Stimulated activated CD8-positive, alpha-beta memory T cell treated with anti-CD3 and anti-CD28 coated beads, Interleukin-12 subunit alpha, Interleukin-12 subunit beta, amount 100 ng/mL, for 1 hour (primary cell): Measurements from ENCODE around the gene BPI.
"Not testable (repeated sequence)": the region's sequence is repeated elsewhere in the genome, so short reads cannot be mapped to it uniquely, and the experiment has no call there.

ENCODE experiments used
- DNase-seq: peaks from one replicate; pipeline ENCODE4 v3.0.0-alpha.2; 2020; ENCODE audit warnings: low read depth

BPI gene

DNA sequence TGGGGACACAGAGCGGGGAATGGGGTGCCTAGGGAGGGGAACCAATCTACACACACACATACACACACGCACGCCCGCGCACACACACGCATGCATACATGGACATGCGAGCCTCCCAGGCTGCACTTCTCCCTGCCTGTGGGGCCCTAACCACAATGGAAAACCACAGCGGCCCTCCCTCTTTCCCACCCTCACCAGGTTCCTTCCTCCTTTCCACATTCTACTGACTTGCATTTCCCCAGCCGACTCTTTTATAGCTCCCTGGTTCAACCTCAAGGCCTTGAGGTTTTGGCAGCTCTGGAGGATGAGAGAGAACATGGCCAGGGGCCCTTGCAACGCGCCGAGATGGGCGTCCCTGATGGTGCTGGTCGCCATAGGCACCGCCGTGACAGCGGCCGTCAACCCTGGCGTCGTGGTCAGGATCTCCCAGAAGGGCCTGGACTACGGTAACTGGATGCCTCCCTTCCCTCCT is at the start of gene BPI:
Gene BPI, plus strand, starts transcription at position 249 of the 472 bp plus-strand sequence. Its CDS starts 68 bp downstream, at position 317.
- DNase-seq: no peak

DNA sequence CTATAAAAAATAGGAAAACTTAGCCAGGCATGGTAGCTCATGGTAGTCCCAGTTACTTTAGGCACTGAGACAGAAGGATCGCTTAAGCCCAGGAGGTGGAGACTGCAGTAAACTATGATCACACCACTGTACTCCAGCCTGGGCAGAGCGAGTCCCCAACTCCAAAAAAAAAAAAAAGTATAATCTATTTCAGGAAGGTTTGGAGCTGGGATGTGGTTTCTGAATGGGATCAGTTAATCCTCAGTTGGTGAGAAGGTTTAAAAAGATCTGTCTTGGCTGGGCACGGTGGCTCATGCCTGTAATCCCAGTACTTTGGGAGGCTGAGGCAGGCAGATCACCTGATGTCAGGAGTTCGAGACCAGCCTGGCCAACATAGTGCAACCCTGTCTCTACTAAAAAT is 49.3 kb upstream of the BPI start:
- DNase-seq: not testable (repeated sequence)

DNA sequence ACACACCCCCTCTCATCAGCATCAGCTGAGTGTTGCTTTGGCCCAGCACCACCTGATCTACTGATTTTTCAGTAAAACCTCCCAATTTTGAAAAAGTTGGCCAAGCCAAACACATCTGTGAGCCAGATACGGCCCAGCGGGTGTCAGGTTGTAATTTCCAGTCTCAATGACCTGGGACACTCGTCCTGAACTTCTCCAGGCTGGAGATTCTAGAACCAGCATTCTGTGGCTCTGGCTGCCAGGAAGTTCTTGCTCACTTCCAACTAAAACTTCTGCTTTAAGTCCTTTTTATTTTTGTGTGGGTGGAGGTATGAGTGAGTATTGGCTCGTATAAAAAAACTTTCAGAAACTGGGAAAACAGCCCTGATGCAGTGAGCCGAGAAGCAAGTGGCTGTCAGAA is 48.6 kb upstream of the BPI start:
- no peak for DNase-seq

DNA sequence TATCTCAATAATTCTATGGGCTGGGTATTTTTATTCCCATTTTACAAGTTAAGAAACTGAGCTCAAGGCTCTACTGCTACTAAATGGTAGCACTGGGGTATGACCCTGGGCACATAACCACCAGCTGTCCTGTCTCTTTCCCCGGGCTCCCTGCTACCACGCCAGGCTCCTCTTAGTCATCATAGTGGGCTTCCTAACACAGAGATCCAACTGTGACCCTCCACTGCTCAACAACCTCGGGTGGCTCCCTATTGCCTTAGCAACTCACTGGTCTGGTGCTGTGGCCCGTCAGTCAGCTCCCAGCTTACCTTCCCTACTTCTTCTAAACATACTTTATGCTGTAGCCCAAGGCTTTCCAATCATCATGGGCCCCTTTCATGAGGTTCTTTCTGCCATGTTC is 47.9 kb upstream of the BPI start:
- no peak for DNase-seq

DNA sequence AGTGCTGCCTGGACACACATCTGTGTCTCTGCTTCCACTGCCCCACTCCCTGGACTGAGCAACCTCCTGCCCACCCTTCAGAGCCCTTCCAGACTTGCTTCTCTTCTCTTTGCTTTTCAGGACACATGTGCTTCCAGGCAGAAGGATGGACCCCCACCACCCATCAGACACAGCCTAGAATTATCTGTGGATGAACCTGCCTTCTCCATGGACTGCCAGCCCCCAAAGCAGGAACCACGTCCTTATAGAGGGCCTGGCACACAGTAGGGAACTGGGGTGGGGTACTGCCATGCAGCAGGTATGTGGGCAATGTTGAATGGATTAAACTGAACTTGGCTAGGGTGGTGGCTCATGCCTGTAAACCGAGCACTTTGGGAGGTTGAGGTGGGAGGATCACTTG is 47.0 kb upstream of the BPI start:
- no peak for DNase-seq

DNA sequence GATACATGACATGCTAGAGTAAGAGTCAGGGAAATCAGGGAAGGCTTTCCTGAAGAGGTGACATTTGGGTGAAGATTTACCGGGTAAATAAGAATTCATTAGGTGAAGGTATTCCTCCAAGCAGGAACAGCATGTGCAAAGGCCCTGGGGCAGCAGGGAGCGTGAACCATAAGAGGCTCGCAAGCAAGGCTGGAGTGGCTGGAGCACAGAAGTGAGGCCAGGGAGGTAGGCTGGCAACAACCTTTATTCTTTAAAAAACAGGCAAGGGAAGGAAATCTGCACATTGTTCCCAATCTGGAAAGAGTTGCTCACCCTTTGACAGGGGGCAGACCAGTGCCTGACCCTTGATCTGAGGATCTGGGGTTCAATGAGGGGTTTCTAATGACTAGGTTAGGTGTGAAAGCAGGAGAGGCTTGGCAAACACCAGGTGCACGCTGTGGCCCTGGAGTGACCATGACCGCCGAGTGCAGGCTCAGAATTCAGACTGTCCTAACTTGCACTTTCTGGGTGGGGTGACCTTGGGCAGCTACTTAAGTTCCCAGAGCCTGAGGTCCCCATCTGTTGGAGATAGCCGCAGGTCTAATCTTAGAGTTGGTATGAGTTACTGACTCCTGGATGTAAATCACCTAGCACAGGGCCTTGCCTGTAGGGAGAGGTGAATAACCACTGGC is 45.3 kb upstream of the BPI start:
- DNase-seq: no peak

DNA sequence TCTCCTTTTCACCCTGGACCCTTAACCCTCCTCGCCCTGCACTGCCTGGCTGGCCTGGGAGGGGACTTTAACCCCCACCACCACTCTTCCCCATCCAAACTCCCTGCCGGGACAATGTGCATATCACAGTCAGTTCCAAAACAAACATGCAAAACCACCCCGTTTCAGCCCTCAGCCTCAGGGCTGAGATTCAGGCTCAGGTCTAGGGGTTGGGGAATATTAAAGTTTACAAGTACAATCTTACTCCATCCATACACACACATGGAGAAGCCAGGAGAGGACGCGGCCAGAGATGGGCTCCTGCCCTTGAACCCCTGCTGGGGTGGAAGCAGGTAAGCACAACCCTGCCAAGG is 44.0 kb upstream of the BPI start:
- DNase-seq: no peak

DNA sequence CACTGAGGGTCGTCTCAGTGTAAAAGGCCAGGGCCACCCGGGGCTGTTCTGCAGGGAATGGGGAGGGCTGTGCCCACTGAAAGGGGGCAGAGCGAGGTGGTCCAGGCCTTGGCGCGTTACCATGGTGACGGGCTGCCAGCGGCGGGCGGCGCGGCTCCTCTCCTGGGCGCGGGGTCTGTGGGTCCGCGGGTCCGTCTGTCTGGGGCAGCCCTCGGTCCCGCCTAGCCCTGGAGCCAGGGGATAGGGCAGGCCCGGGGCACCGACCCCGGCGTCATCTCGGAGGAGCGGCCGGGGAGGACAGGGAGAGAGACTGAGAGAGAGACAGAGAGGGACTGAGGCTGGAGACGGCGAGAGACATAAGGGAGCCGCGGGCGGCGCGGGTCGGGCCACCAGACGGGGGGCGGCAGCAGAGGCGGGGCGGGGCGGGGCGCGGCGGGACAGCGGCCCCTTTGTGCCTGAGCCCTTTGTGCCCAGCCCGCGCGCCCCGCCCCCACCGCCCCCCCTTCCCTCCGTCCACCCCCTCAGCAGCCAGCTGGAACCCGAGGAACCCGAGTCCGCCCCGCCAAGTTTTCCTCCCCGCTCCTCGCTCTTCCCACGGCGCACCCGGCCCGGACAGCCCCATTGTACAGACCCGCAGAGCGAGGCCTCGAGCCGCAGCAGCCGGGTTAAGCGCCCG is 43.4 kb upstream of the BPI start, which contains the start of gene KIAA1755:
Gene KIAA1755, minus strand, starts transcription at position 358 of the 676 bp plus-strand sequence. Its CDS starts 235 bp downstream, at position 123.
- DNase-seq: no peak

DNA sequence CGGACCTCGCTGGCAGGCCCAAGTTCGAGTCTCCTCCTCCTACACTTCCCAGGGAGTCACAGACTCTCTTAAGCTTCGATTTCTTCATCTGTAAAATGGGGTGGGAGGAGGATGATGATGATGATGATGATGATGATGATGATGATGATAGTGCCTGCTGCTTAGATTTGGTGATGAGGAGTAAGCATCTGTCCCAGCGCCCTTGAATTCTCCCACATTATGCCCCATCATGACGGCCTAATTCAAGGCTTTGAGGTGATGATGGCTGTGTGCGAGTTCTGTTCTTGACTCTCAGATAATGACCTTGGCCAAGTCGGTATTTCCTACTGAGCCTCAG is 42.9 kb upstream of the BPI start:
- DNase-seq: no peak

DNA sequence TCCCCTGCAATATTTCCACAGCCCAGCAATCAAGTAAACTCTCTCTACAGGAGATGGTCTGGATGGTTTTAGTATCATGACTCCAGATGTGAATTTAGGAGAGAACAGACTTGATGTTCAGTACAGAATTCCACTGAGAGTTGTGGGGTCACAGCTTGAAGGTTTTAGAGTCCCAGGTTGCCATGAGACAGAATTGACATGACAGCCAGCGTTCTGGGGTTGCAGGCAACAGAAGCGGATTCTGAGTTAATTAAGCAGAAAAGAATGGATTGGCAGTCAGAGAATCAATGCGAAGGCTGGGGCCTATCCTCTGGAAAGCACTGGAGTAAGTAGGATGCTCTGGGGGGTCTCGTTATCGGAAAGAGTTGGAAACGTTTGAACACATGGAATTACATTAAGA is 41.0 kb upstream of the BPI start:
- DNase-seq: no peak

DNA sequence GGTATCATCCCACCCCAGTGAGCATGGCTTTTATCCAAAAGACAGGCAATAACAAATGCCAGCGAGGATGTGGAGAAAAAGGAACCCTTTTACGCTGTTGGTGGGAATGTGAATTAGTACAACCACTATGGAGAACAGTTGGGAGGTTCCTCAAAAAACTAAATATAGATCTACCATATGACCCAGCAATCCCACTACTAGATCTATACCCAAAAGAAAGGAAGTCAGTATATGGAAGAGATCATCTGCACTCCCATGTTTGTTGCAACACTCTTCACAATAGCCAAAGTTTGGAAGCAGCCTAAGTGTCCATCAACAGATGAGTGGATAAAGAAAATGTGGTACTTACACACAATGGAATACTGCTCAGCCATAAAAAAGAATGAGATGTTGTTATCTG is 37.5 kb upstream of the BPI start:
- DNase-seq: no peak

DNA sequence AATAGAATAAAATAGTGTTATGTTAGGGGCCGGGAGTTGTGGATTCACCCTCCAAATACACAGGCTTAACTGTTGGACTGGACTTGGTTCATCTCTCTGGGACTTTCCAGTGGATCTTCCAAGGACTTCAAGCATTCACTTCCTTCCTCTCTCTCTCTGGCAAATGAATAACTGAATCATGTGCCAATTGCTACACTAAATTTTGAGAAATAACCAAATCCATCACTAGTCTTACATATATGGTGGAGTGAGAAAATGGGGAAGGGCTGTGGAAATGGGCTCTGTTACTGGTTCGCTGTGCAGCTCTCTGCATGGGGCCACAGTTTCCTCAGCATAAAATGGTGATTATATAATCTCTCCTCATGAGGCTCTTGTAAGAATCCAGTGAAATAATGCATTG is 36.7 kb upstream of the BPI start:
- DNase-seq: no peak

DNA sequence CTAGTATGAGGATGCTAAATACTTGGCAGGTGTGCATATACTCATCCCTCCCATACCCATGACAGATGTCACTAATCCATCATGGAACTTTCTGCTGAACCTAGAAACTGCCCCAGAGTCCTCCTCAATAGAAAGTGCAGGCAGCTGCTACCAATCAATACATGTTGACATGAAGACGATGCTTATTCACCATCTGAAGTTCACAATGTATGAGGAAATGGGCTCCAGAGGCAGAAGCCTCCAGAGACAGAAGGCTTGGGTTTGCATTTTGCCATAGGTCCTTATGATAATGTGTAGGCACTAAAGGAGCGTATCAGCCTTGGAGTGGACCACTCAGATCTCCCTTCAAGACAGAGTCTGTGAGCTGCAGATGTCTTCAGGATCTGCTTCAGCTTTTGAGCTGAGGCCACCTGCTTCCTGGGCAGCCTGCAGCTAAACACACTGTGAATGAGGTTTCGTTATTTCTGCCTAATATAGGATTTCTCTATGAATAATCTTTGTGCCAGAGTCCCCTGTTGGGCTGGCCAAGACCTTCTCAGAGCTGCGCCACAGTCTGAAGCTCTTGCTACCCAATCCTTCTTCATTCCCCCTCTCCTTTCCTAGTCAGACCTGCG is 35.9 kb upstream of the BPI start:
- DNase-seq: no peak

DNA sequence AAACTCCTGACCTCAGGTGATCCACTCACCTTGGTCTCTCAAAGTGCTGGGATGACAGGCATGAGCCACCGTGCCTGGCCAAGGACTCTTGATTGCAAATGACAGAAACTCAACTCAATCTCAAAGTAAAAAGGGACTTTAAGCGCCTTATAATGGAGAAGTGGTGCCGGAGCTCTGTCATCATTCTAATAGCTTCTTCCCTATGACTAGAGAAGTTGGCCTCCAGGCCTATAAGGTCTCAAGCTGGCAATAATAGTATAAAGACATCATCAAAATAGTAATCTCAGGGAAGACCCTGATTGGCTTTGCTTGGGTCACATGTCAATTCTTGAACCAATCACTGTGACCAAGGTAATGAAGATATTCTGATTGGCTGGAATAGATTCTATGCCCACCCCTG is 34.9 kb upstream of the BPI start:
- no peak for DNase-seq

DNA sequence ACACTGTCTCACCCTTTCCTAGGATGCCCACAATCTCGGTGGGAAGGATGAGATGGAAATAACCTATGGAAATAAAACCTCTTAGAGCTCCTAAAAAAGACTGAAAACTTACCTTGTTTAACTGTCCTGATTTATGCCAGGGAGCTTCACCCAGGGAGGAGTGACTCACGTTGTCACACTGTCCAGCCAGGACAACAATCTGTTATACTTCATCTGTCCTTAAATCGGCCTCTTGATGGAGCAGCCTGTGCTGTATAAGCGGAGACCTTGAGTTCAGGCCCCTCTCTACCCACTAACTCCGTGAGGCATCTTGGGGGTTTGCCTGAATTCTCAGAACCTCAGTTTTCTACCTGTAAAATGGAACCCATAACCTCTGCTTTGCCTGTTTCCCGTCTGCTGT is 34.2 kb upstream of the BPI start:
- DNase-seq: no peak

DNA sequence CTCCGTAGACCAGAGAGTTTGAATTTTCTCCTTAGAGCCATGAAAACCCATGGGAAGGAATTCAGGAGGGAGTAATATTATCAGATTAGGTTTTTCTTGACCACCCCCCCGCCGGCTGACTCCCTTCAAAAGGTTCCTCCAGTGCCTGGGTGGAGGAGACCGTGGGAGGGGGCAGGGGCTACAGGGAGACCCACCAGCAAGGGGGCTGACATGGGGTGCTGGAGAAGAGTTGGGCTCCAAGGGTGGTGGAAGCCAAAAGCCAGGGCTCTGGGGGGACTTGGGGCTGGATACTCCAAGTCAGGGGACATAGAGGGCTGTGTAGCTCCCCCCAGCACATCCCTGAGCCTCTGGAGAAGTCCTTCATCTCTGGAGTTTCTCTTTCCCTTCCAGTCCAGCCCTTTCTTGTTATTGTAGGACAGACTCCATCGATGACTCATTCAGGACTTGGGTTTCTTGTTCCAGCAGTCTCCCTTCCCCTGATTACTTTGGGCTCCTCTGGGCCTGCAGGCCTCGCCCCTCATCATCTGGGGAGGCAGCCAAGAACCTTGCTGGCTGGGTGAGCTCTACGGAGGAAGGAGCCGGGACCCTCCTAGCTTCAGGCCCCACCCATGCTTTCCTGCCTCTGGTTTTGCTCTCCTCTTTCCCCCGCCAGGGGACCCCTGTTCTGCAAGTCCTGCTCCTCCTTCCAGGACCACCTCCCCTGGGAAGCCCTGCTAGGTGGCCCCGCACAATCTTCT is 32.9 kb upstream of the BPI start:
- DNase-seq: no peak

DNA sequence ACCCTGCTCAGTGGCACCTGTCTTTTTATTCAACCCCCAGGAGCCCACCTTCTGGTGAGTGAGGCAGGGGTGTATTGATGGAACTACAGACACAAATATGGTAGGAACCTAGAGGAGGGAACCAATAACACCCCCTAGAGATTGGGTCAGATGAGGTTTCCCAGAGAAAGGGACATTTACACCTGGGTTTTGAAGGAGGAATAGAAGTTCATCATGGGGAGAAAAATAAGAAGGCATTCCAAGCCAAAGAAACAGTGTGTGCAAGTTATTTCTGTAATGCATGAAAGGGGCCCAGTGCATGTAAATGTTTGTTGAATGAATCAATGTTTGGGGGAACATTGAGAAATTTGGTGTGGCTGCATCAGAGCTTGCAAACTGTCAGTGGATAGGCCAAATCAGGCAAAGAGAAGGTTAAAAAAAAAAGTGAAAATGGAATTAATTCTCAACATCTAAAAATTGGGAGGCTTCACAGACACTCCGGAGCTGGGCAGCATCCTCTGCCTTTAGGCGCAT is 32.3 kb upstream of the BPI start:
- DNase-seq: no peak

DNA sequence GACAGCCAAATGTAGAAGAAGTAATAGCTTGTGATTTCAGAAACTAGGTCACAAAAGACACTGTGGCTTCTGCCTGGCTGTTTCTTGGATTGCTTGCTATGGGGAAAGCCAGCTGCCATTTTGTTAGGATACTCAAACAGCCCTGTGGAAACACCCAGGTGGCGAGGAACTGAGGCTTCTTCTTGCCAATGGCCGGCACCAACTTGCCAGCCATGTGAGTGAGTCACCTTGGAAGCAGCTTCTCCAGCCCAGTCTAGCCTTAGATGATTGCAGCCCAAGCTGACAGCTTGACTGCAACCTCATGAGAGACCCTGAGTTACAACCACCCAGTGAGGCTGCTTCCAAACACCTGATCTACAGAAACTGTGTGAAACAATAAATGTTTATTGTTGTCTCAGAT is 31.6 kb upstream of the BPI start:
- DNase-seq: no peak

DNA sequence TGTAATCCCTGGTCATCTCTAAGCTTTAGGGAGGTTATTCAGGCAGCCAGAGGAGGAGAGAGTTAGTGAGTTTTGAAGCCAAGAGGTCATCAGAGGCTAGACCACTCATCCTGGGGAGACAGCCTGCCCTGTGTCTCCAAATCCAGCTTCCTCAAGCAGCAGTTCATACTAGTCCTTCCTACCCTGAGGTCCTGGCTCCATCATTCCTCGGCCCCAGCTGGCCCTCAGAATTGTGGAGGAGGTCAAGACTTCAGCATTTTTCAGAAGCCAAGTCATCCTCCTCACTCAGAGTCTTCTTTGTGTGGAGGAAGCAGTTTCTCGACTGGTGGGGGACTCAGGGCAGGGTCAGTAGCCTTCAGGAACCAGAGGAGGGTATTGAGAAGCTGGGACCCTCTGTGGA is 31.0 kb upstream of the BPI start:
- DNase-seq: no peak

DNA sequence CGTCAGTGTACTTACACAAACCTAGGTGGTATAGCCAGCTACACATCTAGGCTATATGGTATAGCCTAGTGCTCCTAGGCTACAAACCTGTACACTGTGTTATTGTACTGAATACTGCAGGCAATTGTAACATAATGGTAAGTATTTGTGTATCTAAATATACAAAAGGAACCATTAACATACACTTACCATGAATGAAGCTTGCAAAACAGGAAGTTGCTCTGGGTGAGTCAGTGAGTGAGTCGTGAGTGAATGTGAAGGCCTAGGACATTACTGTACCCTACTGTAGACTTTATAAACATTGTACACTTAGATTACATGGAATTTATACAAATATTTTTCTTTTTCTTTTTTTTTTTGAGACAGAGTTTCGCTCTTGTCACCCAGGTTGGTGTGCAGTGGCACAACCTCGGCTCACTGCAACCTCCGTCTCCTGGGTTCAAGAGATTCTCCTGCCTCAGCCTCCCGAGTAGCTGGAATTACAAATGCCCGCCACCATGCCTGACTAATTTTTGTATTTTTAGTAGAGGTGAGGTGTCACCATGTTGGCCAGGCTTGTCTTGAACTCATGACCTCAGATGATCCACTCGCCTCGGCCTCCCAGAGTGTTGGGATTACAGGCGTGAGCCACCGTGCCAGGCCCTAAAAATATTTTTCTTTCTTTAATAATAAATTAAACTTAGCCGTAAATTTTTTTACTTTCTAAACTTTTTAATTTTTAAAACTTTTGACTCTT is 28.0 kb upstream of the BPI start:
- no peak for DNase-seq

DNA sequence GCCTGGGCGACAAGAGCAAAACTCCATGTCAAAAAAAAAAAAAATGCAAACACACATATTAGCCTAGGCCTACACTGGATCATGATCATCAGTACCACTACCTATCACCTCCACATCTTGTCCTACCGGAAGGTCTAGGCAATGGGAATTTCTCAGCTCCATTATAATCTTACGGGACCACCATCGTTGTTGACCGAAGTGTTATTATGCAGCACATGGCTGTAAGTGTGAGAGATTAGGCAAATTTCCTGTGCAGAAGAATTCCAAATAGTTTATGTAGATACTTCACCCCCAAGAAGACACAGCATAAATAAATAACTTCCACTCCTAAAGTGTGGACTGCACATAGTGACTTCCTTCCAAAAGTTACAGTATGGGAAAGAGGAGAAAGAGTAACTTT is 26.7 kb upstream of the BPI start:
- DNase-seq: no peak

DNA sequence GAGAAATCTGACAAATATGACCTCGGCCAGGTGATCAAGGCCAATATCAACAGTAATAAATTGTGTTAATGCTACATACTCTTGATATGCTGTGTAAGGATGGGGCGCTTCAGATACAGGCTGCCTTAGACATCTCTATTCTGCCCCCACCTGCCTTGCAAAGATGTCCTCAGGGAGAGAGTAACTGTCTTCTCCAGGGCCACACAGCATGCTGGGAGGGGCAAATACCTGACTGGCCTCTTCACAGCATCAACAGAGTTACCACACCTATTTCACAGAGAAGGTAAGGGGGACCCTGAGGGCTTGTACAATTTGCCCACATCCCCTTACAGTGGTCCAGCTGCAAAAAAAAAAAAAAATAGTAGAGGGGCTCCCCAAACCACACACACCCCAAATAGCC is 26.3 kb upstream of the BPI start:
- DNase-seq: no peak
